Effector CD8-positive, alpha-beta T cell (primary cell): ENCODE measurements around the gene FOCAD.

Experiments used
- DNase-seq: peaks from one replicate; lab custom pipeline; 2025; lab: John Stamatoyannopoulos, UW

The FOCAD gene

DNA sequence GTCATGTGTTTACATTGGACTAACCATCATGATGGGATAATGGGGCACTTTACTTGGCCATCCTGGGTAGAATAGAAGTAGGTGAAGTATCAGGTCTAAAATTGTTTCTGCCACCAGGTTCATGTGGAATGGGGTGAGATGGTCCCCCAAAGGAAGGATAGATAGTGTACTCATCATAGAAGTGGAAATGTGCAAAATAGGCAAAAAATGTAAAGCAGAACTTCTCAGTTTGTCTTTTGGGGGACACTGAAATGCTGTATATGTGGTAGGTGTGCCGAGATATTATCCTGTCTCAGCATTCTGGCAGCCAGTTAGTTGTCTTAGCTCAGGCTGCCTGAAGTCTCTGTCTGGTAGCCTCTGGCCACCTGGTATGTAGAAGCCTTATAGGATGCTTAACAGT, 107.6 kb downstream of the FOCAD start:
- DNase-seq: no peak

DNA sequence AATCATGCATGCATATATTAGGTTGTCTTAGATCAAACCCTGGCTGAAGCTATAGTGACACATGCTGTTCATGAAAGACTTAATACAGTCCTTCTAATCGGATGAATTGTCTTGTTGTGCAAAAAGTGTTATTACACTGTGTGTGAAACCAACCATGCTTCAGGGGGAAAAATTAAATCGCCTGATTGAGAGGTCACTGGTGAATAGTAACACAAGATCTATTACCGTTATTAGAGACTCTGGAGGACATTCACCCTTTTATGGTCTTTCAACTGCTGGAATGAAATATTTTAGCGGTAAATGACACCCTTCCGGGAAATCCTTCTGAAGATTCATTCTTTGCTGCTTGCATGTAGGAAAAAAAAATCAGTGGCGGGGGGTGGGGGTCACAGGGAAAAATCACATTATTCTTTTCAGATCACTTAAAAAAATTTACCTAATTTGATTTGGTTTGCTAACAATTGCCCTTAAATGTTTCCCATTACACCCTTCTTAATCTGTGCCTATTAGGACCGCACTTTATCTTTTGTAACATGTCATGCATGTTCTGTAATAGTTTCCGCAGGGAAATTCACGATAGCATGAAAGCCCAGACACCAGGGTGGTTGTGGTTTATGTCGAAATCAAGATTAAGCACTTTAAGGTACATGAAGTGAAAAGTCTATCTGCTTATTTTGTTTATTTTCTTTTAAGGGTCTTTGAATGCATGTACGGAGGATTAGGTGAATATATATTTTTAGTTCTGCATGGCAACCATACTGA, 120.6 kb downstream of the FOCAD start:
- DNase-seq: no peak

DNA sequence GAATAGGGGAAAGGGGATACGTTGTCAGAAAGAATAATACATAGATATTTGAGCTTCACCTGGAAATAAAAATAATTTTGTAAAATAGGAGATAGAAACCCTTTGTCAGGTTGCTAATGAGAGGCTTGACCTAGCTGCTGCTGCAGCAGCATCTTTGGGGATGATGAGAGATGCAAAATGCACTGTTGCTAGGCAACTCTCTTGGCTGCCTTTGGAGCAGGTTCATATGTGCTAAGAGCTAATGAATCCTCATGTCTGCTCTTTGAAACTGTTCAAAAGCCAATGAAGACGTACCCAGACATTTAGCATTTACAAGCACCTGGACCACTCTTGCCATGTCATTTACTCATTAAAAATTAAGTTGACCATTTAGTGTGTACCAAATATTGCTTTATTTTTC, 121.7 kb downstream of the FOCAD start:
- DNase-seq: no peak

DNA sequence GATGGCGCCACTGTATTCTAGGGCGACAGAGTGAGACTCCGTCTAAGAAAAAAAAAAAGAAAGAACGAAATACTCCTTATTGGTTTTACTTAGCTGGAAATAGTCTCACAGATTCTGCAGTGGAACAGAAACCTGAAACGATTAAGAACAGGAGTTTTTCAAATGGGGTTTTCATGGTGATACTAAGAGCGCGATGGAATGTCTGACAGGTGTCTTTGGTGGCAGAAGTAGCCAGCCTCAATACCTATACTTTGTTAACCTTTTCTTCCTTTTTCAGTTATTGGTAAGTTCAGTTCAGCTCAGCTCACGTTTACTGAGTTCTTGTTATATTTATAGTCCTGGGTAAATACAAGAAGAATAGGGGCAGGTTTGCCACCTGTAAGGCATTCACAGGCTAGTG, 123.9 kb downstream of the FOCAD start:
- DNase-seq: no peak

DNA sequence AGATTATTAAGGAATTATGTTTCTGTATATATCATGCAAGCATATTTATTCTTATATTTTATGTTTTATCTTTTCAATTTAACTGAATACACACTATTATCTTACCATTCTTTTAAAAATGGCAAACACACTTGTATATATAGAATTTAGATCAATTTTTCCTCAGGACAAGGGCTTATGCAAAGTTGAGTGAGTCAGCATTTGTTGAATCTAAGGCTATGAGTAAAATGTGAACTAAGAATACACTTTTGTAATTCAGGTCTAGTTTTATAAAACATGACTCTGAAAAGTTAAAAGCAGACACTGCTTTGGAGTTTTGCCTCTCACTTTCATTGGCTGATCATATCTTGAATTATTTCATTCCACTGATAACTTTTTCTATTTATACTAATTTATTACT, 127.8 kb downstream of the FOCAD start:
- no peak for DNase-seq

DNA sequence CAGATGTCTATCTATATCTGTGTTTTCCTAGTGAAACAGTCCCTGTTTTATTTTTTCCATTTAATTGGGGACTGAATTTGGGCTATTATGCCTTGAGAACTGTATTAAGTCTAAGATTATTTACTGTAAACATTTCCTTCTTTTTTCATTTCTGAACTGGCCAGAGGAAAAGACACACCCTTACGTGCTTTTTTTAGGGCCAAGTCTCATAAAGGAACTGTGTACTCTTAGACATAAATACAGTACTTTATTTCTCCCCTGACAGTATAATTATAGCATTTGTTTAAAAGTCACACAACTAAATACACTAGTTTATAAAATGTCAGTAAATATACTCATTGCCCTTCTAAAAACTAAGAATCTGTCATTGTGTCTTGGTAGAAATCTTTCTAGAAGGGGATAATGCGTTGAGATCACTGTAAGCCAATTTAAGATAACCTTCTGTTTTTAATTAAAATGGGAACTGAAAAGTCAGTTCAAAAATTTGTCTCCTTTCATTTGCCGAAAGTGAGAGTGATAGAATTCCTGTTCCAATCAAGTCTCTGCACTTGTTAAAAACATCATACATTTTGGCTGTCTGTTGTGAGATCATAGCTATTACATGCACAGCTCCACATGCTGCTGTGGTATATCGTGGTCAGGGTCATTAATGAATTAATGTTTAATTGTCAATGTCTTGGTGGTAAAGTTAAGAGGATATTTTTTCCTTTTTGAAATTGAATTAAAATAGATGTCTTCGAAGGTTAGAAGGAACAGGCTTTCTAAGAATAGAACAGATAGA, 132.1 kb downstream of the FOCAD start:
- DNase-seq: no peak

DNA sequence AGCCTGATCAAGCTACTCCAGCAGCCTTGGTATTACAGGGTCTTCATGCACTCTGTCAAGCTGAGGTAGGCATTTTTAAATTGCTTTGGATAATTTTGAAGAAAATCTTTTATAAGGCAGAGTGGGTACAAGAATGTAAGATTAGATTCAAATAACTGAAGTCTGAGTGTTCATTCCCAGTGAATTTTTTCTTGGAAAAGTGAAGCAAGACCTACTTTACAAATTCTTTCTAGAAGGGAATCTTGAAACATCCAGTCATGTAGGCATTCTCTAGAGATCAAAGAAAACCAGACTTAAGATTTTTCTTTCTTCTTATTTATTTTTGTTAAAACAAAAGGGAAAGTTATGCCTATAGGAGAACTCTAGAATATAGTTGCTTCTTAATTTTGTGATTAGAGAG, 139.0 kb downstream of the FOCAD start:
- DNase-seq: no peak

DNA sequence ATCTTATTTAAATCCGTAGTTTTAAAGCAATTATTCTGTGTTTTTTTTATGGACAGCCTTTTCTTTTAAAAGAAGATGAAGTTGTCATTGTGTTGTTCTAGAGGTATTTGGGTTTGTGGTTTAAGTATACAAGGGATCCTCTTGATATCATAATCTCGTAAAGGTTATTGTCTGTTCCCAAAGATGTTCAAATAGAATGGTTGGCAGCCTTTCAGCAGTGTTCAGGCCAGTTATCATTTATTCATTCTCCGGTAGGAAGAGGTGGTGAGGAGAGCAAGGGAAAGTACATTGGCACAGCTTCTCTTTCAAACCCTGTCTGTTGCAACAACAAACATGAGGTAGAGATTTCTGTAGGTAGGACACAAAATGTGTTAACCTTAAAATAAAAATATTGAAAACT, 147.0 kb downstream of the FOCAD start:
- DNase-seq: no peak

DNA sequence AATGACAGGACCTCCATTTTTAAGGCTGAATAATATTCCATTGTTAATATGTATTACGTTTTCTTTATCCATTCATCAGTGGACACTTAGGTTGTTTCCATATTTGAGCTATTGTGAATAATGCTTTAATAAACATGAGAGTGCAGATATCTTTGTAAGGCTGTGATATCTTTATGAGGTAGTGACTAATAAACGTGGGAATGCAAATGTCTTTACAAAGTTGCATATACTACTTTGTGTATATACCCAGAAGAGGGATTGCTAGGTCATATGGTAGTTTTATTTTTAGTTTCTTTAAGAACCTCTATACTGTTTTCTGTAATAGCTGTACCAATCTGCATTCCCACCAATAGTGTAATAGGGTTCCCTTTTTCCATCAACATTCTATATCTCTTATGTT, 148.7 kb downstream of the FOCAD start:
- DNase-seq: no peak

DNA sequence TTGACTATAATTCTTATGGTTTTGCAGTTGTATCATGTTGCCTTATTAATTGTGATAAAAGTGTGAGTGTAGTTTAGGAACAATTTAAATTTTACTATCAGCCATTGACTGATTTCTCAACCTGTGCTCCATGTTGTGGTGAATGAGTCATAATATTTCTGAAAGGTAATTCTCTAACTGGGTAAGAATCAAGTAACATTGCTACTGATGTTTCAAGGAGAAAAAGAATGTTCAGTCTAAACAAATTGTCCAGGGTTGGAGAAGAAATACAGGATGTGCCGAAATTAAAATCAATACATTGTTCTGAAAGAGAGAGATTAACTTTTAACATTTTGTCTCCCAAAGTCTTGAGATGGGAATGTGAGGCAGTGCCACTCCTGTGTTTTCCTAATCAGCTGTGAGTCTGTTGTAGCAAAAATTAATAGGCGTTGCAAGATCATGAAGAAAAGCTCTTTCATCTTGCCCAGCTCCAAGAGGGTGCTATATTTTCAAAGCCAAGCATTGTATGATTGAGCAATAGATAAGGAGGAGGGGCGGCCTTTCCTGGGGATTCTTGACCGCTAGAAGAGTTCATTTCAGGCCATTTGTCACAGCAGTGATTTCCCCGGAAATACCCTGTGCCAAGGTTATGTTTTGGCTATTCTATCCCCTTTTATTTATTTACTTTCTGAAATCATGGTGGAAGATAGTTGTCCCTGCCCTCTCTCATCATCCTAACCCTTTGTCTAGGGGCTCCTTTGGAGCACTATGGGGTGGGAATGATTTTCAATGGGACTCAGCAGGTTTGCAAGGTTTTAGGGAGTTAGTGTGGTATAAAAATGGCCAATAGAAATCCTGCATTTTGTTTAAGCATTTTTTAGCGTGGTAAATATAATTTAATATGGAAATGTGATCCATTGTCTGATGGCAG, 151.6 kb downstream of the FOCAD start:
- DNase-seq: no peak

DNA sequence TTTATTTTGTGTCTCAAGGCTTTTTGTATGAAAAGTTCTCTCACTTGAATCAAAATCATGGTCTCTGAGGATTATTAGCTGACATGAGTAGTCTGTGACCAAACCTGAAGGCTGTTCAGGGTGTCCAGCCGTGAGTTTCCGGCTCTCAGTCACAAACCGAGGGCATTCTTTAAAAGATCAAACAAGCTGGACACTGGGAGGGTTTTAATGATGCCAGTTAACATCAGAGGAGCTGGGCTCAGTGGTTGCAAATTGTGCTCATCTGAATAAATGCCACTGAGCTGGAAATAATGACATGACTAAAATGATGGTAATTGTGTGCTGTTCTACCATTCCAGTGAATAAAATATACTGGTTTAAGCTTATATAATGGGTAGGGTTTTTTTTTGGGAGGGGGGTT, 153.1 kb downstream of the FOCAD start:
- DNase-seq: no peak

DNA sequence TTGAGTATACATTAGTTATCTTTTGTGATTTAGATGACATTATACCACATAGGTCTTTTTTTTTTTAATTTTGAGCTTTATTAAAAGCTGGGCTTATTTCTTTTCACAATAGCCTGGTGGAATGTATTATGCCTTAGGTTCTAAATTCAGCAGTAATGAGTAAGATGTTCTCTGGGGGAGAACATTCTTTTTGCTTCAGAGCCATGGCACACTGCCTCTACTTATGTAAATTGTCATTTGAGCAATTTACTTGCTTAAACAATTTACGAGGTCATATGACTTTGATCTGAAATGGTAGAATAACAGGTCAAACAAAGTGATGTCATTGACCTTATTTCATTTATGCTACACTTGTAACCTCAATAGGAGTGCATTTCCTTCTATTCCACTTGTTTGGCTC, 154.2 kb downstream of the FOCAD start:
- no peak for DNase-seq

DNA sequence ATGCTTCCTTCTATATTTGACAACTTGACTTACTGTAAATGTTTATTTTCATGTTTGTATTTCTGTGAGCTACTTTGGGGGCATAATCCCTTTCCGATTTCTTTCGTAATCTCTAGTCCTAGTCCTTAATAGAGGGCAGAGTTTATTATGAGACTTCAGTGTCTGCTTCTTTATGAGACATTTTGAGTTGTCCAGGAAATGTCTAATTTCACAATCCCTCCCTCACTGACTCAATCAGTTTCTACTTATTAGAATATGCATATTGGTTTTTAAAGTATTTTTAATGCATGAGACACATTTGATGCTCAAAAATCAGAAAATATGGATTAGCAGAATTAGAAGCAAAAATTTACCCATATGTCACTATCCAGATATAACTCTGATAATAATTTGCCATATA, 160.9 kb downstream of the FOCAD start:
- DNase-seq: no peak

DNA sequence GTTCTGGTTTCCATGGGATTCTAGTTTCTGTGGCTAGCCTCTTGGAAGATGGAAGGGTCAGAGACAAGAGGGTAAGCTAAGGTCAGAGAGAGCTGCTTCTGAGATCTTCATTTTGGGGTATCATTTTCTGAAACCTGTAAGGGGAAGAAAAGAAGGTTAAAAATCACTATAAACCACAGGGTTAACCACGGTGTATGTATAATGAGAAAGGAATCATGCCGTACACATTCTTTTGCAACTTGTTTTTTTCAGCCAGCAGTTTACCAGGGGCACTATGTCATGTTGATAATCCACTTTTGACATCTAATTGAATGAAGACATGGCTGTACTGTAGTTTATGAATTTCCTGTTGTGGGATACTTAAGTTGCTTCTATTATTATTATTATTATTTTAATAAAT, 164.4 kb downstream of the FOCAD start:
- DNase-seq: no peak

DNA sequence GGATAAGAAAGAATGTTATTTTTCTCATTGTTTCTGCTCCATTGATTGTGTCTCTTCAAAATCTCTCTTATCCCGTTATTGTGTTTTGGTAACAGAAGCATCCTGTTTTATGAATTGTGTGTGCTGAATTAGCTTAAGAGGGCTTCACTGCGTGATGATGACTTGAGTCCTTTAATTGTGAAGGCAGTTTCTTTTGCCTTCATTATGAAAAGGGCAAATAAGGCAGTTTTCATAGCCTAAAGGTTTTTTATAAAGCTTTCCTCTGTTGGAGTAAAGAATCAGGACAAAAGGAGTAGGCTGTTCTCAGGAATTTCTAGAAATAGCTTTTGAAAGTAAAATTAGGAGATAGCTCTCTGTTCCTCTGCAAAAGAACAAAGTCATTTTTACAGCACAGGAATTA, 169.8 kb downstream of the FOCAD start:
- DNase-seq: no peak

DNA sequence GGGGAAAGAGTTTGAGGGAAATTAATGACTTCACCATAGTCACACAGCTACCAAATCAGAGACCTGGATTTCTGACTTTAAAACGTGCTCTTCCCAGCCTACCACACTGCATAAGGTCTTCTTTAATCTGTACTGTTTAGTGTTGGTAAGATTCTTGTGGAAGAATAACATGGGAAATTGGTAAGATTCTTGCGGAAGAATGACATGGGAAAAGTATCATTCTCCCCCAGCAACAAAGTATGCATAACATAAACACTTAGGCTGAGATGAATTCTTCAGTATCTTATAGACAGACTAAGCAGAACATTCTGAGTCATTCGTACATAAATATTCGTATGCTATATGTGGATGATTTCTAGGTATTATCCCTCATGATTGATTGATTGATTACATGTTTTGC, 170.4 kb downstream of the FOCAD start:
- DNase-seq: no peak

DNA sequence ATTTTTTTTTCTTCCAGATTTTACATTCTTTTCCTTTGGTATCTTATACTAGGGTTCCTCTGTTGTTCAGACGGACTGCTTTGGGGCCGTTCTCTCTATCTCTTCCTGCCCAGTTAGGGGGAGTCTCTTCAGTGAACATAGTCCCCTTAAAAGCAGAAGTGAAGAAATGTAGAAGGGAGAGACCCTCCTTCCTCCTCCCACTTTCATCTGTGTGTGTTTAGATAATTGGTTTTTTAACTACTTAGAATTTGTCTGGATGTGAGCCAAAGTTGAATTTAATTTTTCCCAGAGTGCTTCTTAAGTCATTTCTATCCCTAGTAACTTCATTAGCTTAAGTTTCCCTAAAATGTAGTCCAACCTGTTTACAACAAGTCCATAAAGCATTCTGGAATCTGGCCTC, 179.9 kb downstream of the FOCAD start:
- DNase-seq: no peak

DNA sequence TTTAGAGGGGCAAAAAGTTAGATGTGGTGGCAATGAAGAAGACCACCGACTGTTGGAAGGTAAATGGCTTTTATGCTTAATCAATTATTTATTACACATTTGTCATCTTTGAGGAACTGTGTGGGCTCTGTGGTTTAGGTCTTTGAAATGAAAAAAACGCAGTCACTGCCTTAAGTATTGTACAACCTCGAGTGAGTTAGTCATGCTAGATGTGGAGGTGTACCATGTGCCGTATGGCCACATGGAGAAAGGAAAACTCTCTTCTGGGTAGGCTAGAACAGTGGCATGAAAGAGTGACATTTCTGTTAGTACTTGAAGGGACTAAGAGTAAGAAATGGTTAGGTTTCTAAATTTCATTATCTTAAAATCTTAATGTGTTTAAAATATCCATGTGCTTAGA, 181.3 kb downstream of the FOCAD start:
- no peak for DNase-seq

DNA sequence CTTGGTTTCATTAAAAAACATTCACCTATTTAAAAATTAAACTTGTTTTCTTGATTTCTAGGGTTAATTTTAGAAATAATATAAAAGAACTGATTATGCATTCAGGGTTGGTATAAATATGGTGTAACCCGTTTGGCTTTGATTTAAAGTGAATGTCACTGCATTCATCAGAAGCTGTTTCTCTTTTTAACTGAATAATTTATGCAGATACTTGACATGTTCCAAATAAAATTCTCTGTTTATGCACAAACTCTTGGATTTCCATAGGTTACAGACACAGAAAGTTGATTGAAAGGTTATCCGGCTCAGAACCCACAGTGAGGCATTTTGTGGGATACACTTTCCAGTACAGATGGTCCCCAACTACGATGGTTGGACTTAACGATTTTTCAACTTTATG, 186.1 kb downstream of the FOCAD start:
- DNase-seq: no peak

DNA sequence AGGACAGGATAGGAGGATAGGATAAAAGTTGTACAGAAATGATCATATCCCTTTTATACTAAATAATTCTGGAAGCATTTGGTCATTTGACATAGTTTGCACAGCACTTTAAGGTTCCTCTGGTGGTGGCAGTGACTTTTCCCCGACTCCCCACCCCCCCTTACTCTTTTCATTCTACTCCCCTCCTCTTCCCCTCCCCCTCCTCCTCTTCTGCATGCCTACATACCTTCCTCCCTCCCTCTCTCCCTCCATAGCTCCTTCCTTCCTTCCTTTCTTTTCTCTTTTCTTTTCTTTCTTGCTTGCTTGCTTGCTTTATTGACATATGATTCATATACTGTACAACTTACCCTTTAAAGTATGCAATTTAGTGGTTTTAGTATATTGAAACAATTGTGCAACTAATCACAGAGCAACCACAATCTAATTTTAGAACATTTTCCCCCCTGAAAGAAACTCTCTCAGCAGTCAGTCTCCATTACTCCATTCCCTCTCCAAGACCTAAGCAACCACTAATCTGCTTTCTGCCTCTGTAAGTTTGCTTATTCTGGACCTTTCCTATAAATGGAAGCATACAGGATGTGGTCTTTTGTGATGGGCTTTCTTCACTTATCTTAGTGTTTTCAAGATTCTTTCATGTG, 188.4 kb downstream of the FOCAD start:
- no peak for DNase-seq

DNA sequence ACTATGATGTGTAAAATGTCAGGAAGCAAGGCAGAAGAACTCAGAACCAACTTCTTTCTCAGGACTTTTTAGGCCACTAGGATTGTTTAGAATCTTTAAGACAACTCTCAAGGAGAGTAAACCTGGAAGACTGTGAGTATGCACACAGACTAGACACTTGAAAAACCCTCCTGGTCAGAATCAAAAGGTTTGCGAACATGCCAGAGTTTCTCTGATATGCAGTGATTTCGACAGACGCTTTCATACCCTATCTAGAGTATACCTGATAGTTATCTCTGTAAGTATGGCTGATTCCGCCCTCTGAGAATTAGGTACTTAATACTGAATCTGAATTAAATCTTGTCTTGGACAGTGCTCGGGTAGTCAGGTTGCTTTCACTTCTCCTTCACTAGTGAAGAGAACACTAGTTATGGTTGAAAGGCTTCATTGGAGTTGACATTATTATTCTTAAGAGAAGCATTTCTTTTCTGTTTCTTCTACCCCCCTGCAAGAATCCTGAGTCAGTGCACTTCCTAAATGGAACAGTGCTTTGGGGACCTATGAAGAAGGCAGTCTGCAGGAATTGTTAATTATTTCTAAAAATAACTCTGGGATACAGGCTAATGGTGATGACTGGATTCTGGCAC, 189.3 kb downstream of the FOCAD start:
- no peak for DNase-seq

DNA sequence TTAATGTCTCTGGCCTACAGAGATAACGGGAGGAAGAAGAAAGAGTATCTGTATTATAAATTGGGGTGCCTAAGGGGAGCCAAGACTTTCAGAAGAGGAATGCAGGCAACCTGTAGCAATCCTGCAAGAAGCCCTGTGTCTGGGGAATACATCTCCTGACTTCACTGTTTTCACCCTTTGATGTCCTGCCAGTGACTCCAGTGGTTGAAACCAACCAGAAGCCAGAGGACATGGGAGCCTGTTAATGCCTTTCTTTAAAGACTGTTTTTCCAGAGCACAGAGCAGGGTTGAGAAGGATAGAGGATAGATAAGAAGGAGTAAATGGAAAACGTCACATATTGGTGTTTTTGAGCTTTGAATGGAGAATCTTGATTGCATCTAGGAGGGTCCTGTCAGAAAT, 196.2 kb downstream of the FOCAD start:
- no peak for DNase-seq
